ENCODE measurements around the gene TCF23.

DNA sequence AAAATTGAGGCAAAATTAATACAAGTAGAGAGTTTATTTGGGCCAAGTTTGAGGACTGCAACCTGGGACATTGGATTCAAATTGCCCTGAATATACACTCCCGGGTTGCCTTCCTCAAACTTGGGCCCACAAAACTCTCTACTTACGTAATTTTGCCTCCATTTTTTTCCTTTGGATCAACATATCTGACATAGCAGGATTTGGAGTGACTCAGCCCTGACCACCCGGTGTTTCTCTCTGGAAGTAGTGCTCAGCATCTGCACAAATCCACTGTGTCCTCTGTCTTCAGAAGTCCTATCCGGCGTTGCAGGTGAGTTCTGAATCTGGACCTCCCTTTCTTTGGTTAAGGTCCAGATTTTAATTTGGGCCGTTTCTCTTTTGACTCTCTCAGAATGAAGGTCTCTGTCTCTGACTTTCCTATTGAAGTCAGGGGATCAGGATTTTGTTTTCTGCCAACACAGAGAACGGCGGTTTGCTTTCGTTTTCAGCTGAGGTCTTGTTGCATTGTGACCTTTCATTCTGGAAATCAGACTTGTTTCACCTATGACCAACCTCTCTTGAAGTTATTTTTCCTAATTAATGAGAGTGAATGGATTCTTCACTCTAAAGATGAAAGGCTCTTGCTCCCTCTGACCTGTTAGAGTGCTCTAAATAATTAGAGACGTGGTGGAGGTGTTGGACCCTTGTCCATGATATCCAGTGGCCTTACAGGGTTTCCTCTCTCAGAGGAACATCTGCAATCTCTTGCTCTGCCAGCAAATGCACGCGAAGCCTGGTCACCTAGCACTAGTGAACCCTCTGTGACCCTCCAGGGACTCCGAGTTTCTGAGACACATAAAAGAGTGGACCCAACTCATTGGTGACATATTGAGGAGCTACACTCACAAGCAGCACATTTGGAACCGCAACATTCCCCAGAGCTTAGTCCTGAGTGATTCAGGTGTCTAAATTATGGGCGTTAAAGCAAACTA is 13.6 kb downstream of the TCF23 start:
- no peak for TF ChIP-seq EZH2 (IDR thresholded peaks at IDR 0.05; ENCODE audit: low read depth)
- TF ChIP-seq, protein P1, sequence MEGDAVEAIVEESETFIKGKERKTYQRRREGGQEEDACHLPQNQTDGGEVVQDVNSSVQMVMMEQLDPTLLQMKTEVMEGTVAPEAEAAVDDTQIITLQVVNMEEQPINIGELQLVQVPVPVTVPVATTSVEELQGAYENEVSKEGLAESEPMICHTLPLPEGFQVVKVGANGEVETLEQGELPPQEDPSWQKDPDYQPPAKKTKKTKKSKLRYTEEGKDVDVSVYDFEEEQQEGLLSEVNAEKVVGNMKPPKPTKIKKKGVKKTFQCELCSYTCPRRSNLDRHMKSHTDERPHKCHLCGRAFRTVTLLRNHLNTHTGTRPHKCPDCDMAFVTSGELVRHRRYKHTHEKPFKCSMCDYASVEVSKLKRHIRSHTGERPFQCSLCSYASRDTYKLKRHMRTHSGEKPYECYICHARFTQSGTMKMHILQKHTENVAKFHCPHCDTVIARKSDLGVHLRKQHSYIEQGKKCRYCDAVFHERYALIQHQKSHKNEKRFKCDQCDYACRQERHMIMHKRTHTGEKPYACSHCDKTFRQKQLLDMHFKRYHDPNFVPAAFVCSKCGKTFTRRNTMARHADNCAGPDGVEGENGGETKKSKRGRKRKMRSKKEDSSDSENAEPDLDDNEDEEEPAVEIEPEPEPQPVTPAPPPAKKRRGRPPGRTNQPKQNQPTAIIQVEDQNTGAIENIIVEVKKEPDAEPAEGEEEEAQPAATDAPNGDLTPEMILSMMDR (conservative IDR thresholded peaks at IDR 0.05) = no peak

Data from PC-9 (cell line).